ENCODE data around the gene DCLK1.

DCLK1 gene

GRCh38 chr13:35784286-35784951 lies 346.8 kb downstream of the DCLK1 start:
- Histone ChIP-seq H3K4me3 (replicated peaks; ENCODE audit: insufficient read depth, low read length) (no peak overlapping the region), H3K27me3 (ENCODE audit: insufficient read depth, poor library complexity, severe bottlenecking) (no peaks in the 10 kb centered on the region), H3K27ac (replicated peaks) (no peak overlapping the region)
- DNase-seq (ENCODE audit: low read depth in 1 of 2, low spot score in 1 of 2) = no peak
- no peak for TF ChIP-seq CTCF (IDR thresholded peaks at IDR 0.05; ENCODE audit: insufficient read depth, low read length)
- no peak for TF ChIP-seq GABPA (IDR thresholded peaks at IDR 0.05; ENCODE audit: low read depth)
- TF ChIP-seq SPI1 (IDR thresholded peaks at IDR 0.05; ENCODE audit: borderline replicate concordance, low read depth) = no peak
- no peak for TF ChIP-seq REST (IDR thresholded peaks at IDR 0.05; ENCODE audit: insufficient replicate concordance, low read depth)
- TF ChIP-seq POLR2AphosphoS5 (IDR thresholded peaks at IDR 0.05; ENCODE audit: low read depth) = no peak

- H3K4me3 ChIP-seq (replicated peaks; ENCODE audit: insufficient read depth, low read length) = no peak overlapping the region
- H3K27me3 ChIP-seq (ENCODE audit: insufficient read depth, poor library complexity, severe bottlenecking) = no peaks in the 10 kb centered on the region
- DNase-seq (ENCODE audit: low read depth in 1 of 2, low spot score in 1 of 2) = no peak
- no peak overlapping the region for H3K27ac ChIP-seq (replicated peaks)
- TF ChIP-seq CTCF (IDR thresholded peaks at IDR 0.05; ENCODE audit: insufficient read depth, low read length) = no peak
- TF ChIP-seq SPI1 (IDR thresholded peaks at IDR 0.05; ENCODE audit: borderline replicate concordance, low read depth) = peak; percentile 17; the same call in 1 of the 2 replicates
These were observed 348.4 kb downstream of the DCLK1 start for GRCh38 chr13:35782793-35783192.

GRCh38 chr13:35781036-35782000 lies 349.9 kb downstream of the DCLK1 start:
- no peak overlapping the region for H3K4me3 ChIP-seq (replicated peaks; ENCODE audit: insufficient read depth, low read length)
- no peaks in the 10 kb centered on the region for H3K27me3 ChIP-seq (ENCODE audit: insufficient read depth, poor library complexity, severe bottlenecking)
- DNase-seq (ENCODE audit: low read depth in 1 of 2, low spot score in 1 of 2) = no peak
- H3K27ac ChIP-seq (replicated peaks) = no peak overlapping the region
- no peak for TF ChIP-seq POLR2AphosphoS5 (IDR thresholded peaks at IDR 0.05; ENCODE audit: low read depth)
- TF ChIP-seq CTCF (IDR thresholded peaks at IDR 0.05; ENCODE audit: insufficient read depth, low read length) = no peak
- no peak for TF ChIP-seq SPI1 (IDR thresholded peaks at IDR 0.05; ENCODE audit: borderline replicate concordance, low read depth)

GRCh38 chr13:35780613-35781012 lies 350.6 kb downstream of the DCLK1 start:
- no peaks in the 10 kb centered on the region for H3K27me3 ChIP-seq (ENCODE audit: insufficient read depth, poor library complexity, severe bottlenecking)
- TF ChIP-seq CTCF (IDR thresholded peaks at IDR 0.05; ENCODE audit: insufficient read depth, low read length) (no peak), GABPA (IDR thresholded peaks at IDR 0.05; ENCODE audit: low read depth) (no peak), SPI1 (IDR thresholded peaks at IDR 0.05; ENCODE audit: borderline replicate concordance, low read depth) (no peak), REST (IDR thresholded peaks at IDR 0.05; ENCODE audit: insufficient replicate concordance, low read depth) (no peak), POLR2AphosphoS5 (IDR thresholded peaks at IDR 0.05; ENCODE audit: low read depth) (no peak)
- DNase-seq (ENCODE audit: low read depth in 1 of 2, low spot score in 1 of 2) = no peak
- H3K4me3 ChIP-seq (replicated peaks; ENCODE audit: insufficient read depth, low read length) = no peak overlapping the region
- H3K27ac ChIP-seq (replicated peaks) = no peak overlapping the region
